ENCODE results near the gene TEDC1. TPM values are rescaled to one million over a fixed set of nuclear protein-coding genes. Genes with fewer than 3 reads are reported as not detected.
A peak's percentile ranks its signal among the peaks of the same experiment; 100 is the strongest.

Gene TEDC1
- total RNA-seq, 2 donors from 2014 or later: 7.9 to 15.4 TPM

DNA sequence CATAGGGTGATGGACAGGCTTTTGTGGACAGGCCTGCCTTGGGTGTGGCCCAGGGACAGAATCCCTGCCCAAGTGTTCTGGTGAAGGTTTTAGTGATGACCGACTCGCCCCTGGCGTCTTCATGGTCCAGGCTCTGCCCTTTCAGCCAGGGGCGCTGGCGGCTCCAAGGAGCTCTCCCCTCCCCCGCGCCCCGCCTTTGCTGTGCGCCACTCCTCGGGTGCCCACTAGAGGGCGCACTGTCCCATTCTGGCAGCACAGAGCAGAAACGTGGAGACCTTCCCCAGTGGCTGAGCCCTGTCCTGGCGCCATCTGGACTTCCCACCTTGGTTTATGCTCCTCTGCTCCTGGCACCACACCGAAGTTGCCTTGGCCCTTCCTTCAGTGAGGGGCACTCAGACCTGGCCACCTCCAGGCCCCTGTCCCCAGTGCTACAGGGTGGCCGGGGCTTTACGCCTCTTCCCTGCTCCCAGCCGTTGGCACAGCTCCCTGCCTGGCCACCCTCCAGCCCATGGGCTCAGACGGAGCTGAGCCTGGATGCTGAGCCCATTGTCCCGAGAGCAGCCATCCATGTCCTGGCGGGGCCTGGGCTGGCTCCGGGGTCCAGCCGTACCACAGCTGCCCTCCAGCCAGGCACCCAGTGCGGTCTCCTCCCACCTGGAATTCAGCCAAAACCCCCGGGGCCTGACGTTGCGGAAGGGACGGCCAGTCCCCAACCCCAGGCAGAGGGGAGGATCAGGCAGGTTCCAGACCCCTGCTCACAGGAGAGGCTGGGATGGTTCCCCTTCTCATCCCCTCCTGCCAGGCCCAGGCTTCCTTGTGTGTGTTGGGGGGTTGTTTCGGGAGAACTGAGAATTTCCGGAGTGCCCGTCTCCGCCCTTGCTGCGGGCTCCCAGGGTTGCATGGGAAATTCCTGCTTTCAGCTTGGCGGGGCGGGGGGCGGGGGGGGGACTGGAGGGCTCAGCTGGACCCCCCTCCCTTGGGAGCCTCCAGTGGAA is 9.9 kb upstream of the TEDC1 start:
- intact Hi-C loops (cut with DNase I): no loop called here

DNA sequence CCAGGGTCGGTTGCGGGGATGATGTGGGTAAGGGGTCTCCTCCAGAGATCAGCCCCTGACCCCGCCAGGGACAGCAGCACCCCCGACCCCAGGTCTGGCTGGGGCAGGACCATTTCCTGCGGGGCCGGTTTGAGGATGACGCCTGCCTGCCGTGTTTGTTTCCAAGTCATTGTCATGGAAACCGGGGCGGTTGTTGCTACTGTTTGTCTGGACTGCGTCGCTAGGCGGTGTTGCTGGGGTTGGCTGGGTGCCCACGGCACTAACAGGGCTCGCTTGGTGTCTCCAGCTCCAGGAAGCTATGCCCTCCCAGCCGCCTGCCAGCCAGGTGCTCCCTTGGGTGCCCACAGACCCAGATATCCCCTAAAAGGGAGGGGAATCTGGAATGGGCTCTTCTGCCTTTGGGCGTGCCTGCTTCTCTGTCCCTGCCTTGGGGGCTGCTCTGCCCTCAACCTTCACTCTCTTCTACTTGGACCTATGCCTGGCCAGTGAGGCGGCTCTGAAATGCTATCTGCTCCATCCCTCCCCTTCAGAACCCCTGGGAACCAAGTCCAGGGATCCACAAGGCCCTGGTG is 9.1 kb upstream of the TEDC1 start:
- intact Hi-C loops (cut with DNase I): no loop called here
- peak; percentile 99 for DNase-seq (ENCODE audit: low spot score)

More for the DNA sequence above, 9.9 kb upstream of the TEDC1 start:
- DNase-seq (ENCODE audit: low spot score): peak; percentile 97

DNA sequence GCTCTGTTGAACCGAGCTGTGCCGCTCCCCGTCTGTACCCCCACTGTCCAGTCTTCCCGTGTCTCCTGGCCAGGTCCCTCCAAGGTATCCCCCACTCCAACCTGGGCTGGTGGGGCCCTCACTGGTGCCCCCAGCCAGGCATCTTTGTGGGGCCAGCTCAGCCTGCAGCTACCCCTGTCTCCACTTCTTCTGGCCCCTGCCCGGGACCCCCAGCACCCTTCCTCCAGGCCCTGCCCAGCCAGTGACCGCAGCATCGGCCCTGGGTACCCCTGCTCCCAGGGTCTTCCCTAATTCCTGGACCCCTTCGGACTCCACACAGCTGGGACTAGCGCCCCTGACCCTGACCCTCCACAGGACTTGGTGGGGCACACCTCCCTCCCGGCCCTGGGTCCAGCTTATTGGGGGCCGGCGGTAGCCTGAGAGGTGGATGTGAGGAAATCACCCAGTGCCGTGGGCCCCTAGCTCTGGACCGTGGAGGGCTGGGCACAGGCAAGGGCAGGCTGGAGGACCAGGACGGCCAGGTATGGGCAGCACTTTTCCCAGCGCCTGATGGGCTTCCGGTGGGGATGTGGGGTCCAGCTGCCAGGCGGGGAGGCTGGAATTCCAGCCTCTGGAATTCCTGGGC is 8.4 kb upstream of the TEDC1 start:
- intact Hi-C loops (cut with DNase I): no loop called here
- no peak for DNase-seq (ENCODE audit: low spot score)

DNA sequence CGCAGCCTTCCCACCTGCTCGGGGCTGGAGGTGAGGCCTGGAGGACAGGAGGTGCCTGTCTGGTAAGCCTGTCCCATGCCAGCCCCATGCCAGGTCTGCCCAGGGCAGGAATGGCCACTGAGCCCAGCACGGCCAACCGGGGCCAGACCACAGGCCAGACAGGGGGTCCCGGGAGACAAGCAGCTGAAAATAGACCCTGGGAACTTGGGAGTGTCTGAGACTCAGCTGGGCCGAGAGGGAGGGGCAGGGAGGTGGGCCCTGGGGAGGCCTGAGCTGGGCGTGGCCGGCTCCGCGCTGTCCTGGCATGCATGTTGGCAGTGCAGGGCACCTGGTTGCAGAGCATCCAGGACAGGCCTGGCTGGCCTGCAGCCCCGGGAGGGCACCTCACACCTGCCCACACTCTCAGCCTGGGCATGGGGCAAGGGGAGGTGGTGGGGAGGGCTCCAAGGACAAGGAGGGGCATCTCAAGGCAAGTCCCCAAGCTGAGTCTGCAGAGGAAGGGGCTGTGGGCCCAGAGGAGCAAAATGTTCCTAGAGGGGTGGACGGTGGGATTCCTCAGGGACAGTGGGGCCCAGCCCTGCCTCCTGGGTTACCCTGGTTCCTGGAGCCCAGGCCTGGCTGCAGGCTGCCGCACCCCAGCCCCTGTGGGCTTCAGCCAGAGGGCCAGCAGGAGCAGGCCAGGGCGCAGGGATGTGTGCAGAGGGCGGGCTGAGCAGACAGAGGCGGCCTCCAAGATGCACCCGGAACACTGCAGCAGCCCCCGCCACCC is 7.6 kb upstream of the TEDC1 start:
- intact Hi-C loops (cut with DNase I): no loop called here
- DNase-seq (ENCODE audit: low spot score): peak; percentile 80

DNA sequence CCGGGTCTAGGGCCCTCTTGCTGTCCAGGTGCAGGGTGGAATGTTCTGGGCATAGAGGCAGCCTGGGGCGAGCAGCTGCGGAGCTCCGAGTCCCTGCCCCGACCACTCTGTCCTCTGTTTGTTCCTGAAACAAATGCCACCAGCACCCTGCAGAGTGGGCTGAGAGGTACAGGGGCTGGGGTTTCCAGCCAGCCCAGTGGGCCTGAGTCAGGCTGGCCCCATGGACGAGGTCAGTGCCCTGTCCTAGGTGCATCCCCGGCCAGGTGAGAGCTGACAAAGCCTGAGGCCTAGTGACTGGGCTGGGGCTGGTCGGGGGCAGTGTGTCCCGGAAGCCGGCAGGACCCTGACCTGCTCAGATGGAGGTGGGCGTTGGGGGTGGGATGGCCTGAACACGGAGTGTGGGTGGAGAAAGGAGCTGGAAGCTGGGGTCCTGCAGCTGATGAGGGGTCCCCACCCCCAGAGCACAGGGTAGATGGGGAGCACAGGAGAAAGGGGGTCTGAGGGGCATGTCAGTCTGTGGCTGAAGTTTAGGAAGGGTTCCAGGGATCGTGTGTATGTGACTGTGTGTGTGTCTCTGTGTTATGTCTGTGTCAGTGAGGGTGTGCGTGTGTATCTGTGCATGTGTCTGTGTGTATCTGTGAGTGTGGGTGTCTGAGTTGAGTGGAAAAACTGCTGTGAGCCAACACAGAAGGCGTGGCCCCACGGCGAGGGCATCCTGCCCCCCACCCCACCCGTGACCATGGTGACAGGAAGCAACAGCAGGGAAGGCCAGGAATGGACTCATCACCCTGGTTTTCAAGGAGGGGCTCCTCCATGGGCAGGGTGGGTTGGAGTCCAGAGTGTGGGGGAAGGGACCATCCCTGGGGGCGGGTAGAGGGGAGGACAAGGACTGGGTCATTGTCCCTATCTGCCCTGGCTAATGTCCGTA is 6.7 kb upstream of the TEDC1 start:
- intact Hi-C loops (cut with DNase I): no loop called here
- peak; percentile 92 for DNase-seq (ENCODE audit: low spot score)

DNA sequence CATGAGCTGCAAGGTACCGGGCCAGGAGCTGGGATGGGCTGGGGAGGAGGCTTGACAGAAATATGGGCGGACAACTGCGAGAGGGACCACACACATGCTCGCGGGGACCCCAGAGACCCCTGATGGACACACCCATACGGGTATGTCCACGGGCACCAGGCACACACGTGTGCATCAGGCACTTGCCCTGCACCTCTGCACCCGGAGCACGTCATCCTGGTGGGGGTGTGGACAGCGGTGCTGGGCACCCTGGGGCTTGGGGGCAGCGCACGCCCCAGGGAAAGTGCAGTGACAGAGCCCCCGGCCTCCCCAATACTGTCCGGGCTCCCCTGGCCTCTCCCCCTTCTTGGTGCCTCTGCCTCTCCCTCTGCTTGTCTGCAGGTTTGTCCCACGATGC is 6.1 kb upstream of the TEDC1 start:
- DNase-seq (ENCODE audit: low spot score): no peak
- intact Hi-C loops (cut with DNase I): loop anchor here in 1 of 2 donors (5.0 kb wide), 1 partner anchor 38 kb away; no protein-coding TSS in a partner anchor

DNA sequence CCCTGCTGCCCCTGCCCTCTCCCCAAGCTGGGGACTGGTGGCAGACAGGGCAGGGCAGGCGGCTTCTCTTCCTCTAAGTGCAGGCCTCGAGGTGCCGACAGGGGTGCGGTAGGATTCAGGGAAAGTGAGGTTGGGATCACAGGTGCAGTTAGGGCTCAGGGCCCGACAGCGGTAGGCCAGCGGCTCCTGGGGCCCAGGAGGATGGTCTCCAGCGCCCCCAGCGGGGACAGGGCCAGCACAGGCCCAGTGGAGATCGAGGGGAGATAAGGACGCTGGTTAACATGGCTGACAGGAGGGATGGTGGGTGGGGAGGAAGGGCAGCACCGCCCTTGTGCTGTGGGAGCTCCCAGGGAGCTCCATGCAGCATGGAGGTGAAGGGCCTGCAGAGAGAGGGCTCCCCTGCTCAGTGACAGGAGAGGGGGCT is 5.3 kb upstream of the TEDC1 start:
- DNase-seq (ENCODE audit: low spot score): peak; percentile 82
- intact Hi-C loops (cut with DNase I): loop anchor here in 1 of 2 donors (5.0 kb wide), 1 partner anchor 38 kb away; no protein-coding TSS in a partner anchor

DNA sequence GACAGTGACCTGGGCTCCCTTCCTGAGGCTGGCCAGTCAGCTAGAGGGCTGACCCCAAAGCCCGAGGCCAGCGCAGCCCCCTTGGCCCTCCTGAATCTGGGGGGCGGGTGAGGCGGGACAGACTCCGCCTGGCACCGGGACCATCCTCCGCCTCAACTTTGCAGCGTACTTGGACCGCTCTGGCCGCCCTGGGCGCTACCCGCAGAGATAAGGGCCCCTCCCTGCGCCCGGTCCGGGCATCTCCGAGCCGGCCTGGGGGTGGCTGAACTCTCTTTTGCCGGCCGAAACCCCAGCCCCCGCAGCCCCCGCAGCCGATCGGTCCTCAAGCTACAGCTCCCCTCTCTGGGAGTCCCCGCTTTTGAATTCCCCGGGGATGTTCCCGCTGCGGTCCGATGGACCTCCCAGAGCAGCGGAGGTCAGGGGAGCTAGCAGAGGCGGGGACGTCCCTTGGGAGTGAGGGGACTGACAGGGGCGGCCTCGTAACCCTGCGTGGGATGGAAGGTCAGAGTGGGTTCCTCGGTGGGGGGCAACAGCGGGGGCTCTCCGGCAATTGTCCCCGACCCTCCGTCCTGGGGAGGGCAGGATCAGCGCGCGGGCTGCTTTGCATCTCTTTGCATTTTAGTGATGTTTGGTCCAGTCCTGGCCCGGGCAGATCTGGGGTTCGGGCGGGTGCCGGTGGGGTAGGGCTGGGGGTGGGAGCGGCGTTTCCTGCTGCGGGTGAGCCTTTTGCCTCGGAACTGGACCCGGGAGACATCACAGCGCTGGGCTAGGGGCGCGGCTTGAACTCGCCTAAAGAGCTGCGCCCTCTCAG is 4.7 kb upstream of the TEDC1 start, which contains the start of gene CRIP1:
Gene CRIP1 (plus strand): TSS at position 724 of the 811 bp plus-strand sequence. CDS start 374 bp downstream, outside the sequence.
- intact Hi-C loops (cut with DNase I): loop anchor here in 1 of 2 donors (5.0 kb wide), 1 partner anchor 39 kb away; no protein-coding TSS in a partner anchor
- DNase-seq (ENCODE audit: low spot score): peak; percentile 83

DNA sequence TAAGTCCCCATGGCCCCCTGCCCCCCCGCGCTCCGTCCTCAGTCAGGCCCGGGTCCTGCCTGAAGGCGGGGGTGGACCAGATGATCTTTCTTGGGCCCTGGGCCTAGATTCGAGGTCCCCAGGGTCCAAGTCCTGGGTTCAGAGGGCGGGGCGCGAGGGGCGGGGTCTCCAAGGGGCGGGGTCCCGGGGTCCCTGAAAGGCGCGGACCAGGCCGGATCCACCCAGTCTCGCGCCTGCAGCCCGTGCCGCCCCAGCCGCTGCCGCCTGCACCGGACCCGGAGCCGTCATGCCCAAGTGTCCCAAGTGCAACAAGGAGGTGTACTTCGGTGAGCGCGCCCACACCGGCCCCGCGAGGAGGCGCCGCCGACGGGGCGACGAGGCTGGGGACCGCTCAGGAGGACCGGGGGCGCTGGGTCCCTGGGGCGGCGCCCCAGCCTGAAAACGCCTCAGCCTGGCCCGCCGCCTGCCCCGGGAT is 4.0 kb upstream of the TEDC1 start:
- intact Hi-C loops (cut with DNase I): loop anchor here in 1 of 2 donors (5.0 kb wide), 1 partner anchor 40 kb away; no protein-coding TSS in a partner anchor
- peak; percentile 95 for DNase-seq (ENCODE audit: low spot score)

DNA sequence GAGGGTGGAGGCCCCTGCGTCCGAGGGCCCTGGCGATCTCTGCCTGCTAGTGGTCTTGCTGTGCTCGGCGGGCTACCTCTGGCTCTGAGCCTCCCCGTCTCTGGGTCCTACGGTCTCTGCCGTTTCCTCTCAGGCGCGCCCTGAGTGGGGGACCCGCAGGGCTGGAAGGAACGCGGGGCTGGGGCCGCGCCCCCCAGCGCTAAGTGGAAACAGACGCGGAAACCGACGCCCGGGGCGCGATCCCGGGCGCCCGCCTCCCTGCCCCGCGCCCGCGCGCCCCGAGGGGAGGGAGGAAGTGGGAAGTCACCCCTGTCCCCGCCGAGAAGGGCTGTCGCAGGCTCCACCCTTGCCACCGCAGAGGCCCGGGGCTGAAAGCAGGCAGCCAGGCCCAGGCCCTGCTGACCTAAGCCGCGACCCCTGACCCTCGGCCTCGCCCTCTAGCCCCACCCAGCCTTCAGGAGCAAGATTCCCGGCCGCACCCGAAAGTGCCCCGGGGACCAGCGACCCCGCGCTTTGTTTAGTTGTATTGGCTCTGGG is 3.5 kb upstream of the TEDC1 start:
- intact Hi-C loops (cut with DNase I): loop anchor here in 1 of 2 donors (5.0 kb wide), 1 partner anchor 40 kb away; no protein-coding TSS in a partner anchor
- peak; percentile 89 for DNase-seq (ENCODE audit: low spot score)

DNA sequence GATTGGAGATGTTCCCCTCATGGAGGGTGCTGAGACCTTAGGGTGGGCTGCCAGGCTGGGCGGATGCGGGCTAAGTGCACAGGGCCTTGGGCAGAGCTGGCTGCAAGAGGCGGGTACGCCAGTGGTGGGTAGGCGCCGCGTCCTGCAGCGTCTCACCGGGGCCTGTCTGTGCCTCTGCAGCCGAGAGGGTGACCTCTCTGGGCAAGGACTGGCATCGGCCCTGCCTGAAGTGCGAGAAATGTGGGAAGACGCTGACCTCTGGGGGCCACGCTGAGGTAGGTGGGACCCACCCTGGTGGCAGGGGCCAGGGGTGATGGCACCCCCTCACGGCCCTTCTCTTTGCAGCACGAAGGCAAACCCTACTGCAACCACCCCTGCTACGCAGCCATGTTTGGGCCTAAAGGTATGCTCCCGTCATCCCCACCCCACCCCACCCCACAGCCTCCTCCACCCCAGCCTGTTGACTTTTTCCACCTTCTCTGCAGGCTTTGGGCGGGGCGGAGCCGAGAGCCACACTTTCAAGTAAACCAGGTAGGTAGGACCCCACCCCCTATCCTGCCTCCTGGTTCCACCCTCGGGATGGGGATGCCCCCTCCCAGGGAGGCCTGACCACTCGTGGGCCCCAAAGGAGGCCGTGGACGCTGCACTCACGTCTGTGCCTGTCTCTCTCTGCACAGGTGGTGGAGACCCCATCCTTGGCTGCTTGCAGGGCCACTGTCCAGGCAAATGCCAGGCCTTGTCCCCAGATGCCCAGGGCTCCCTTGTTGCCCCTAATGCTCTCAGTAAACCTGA is 2.9 kb upstream of the TEDC1 start:
- intact Hi-C loops (cut with DNase I): loop anchor here in 1 of 2 donors (5.0 kb wide), 1 partner anchor 41 kb away; no protein-coding TSS in a partner anchor
- no peak for DNase-seq (ENCODE audit: low spot score)

DNA sequence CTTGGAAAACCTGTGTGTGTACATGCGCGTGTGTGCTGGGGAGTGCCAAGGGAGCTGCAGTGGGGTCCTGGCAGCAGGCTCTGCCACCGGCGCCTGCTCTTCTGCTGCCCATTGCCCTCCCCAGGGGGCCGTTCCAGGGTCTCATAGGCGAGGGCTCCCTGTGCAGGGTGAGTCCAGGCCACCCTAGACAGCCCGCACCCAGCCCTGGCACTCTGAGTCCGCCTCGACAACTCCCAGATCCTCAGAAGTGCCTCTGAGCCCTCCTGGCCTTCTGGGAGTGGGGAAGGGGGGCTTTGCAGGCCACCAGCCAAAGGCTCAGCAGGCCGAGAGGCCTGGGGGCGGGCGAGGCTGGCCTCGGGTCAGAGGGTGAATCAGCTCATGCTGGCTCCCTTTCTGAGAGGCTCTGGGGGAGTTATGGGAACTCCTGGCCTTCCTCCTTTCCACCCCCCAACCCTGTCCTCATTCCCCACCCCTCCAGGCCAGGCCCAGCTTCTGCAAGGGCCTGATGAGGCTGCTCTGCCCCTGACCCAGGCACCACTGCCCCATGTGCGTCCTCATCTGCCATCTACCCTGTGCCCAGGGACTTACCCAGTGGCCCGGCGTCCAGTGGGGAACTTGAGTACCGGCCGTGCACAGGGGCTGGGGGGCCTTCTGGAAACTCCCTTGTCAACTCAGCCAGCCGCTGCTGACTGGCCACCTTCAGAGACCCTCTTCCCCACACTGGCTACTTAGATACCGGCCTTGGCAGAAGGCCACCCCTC is 2.1 kb upstream of the TEDC1 start:
- peak; percentile 85 for DNase-seq (ENCODE audit: low spot score)
- intact Hi-C loops (cut with DNase I): loop anchor here in 1 of 2 donors (5.0 kb wide), 1 partner anchor 42 kb away; no protein-coding TSS in a partner anchor

DNA sequence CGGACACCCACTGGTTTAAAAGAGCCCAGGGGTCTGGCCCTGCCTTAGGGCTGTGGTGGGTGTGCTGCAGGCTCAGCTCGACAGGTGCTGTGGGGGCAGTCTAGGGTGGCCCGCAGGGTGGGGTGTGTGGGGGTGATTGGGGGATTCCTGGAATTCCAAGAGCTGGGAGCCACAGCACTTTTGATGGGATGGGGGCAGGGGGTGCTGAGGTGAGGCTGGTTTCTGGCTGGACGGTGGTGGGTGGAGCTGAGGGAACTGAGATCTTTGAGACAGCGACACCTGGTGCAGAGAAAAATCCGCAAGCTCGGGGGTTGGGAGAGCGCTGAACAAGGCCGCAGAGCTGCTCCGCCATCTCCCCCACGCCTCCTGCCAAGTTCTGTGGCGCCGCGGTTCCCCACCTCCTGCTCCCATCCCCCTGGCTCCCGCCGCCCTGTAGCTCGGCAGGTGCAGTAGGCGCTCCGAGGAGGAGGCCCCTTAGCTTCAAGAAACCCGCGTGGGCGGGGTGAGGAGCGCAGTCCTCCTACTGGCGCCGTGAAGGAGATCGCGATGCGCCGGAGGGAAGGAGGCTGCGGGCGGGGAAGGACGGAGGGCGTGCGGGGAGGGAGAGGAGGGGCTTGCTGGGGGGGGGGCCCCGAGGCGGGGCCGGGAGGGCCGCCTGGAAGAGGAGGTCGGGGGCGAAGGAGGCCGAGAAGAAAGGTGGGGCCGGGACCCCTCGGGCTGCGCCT is 1.3 kb upstream of the TEDC1 start:
- intact Hi-C loops (cut with DNase I): loop anchor here in 1 of 2 donors (5.0 kb wide), 1 partner anchor 42 kb away; no protein-coding TSS in a partner anchor
- peak; percentile 93 for DNase-seq (ENCODE audit: low spot score)

DNA sequence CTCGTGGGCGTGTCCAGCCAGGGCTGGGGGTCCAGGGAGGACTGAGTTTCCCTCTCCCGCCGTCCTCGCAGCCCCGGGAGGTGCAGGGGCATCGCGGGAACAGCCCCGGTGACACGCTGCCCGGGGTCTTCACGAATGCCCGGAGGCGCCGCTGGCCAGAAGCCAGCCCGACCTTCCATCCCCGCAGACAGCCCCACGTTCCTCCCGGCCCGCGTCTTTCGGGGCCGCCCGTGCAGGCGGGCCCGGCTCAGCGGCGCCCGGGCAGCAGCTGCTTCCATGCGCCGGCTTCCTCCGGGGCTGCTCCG is 827 bp upstream of the TEDC1 start:
- intact Hi-C loops (cut with DNase I): no loop called here
- no peak for DNase-seq (ENCODE audit: low spot score)

All from posterior vena cava (tissue), 2 donors.